OCI-LY7 (cell line): Measurements from ENCODE around the gene DCLRE1B. TPM values are rescaled to one million over a fixed set of nuclear protein-coding genes. Genes with fewer than 3 reads are reported as not detected.

Experiments used
- BruUV-seq: library from RNA; stranded (reverse); fragments of 400-500 nt; replicated peaks from 2 replicates; lab custom pipeline; 2021; lab: Mats Ljungman, UMichigan
- CTCF ChIA-PET: fragments of 300-600 bp; sonication (Branson Sonifier 250); formaldehyde crosslinking; loops from one replicate; lab custom pipeline; 2022; ENCODE audit warnings: antibody characterized with exemption; ENCODE audit not compliant: unreplicated experiment; lab: Charles Lee
- POLR2A ChIA-PET: fragments of 300-600 bp; sonication (Branson Sonifier 250); formaldehyde crosslinking; loops from one replicate; lab custom pipeline; 2022; ENCODE audit warnings: antibody characterized with exemption; lab: Charles Lee
- DNase-seq: peaks from one replicate; pipeline ENCODE4 v3.0.0-alpha.2; 2015; ENCODE audit warnings: low spot score
- H2AFZ ChIP-seq: fragments of 200-600 bp; sonication (generic), shearing (Covaris generic); 2 replicates; pipeline ENCODE4 v1.6.1; 2014; ENCODE audit warnings: mild to moderate bottlenecking, antibody characterized with exemption, low read length, moderate library complexity
- H3K27ac ChIP-seq: fragments of 200-600 bp; sonication (generic); 2 replicates; pipeline ENCODE4 v1.5.1; 2014; ENCODE audit warnings: mixed run types, low read depth, mild to moderate bottlenecking, moderate library complexity, low read length, inconsistent platforms; ENCODE audit not compliant: poor library complexity, severe bottlenecking
- H3K36me3 ChIP-seq: fragments of 200-600 bp; sonication (generic); 2 replicates; pipeline ENCODE4 v1.6.1; 2014; ENCODE audit warnings: mild to moderate bottlenecking, antibody characterized with exemption, low read length, moderate library complexity, mixed read lengths; ENCODE audit not compliant: insufficient read depth
- H3K4me1 ChIP-seq: fragments of 200-600 bp; sonication (generic); 2 replicates; pipeline ENCODE4 v1.5.1; 2014; ENCODE audit warnings: mild to moderate bottlenecking, low read length; ENCODE audit not compliant: insufficient read depth, poor library complexity, severe bottlenecking
- H3K4me2 ChIP-seq: fragments of 200-600 bp; sonication (generic); 2 replicates; pipeline ENCODE4 v1.6.1; 2014; ENCODE audit warnings: mild to moderate bottlenecking, low read length
- H3K4me3 ChIP-seq: fragments of 200-600 bp; sonication (generic); 2 replicates; pipeline ENCODE4 v1.5.1; 2014; ENCODE audit warnings: mild to moderate bottlenecking, low read depth, low read length; ENCODE audit not compliant: poor library complexity, severe bottlenecking
- H3K79me2 ChIP-seq: fragments of 200-600 bp; sonication (generic); 2 replicates; pipeline ENCODE4 v1.6.1; 2016; ENCODE audit warnings: low read depth, mild to moderate bottlenecking, low read length, moderate library complexity, mixed read lengths; ENCODE audit not compliant: insufficient read depth
- H3K9me2 ChIP-seq: fragments of 200-600 bp; sonication (generic); 2 replicates; pipeline ENCODE4 v1.6.1; 2016; ENCODE audit warnings: mild to moderate bottlenecking, low read length, mixed read lengths; ENCODE audit not compliant: insufficient read depth
- H3K9me3 ChIP-seq: fragments of 200-600 bp; sonication (generic); 2 replicates; pipeline ENCODE4 v1.6.1; 2014; ENCODE audit warnings: mild to moderate bottlenecking, mixed run types, low read length, mixed read lengths
- H4K20me1 ChIP-seq: fragments of 200-600 bp; sonication (generic); 2 replicates; pipeline ENCODE4 v1.6.1; 2014; ENCODE audit warnings: mild to moderate bottlenecking, antibody characterized with exemption, low read length, moderate library complexity, mixed read lengths; ENCODE audit not compliant: insufficient read depth
- CTCF ChIP-seq: fragments of 200-600 bp; sonication (generic); conservative IDR thresholded peaks from 2 replicates; pipeline ENCODE4 v1.5.1; 2014; ENCODE audit warnings: mild to moderate bottlenecking, antibody characterized with exemption, low read length, moderate library complexity, mixed read lengths
- EZH2phosphoT487 ChIP-seq: fragments of 200-600 bp; sonication (generic); IDR thresholded peaks from 2 replicates; pipeline ENCODE4 v1.6.1; 2018; ENCODE audit warnings: low read depth, borderline replicate concordance, mild to moderate bottlenecking, mixed run types, antibody characterized with exemption, low read length, moderate library complexity, mixed read lengths
- intact Hi-C: fragments of 100-400 bp; cut with micrococcal nuclease; formaldehyde crosslinking; loops from one replicate; pipeline ENCODE4 v1.10.0; 2022; ENCODE audit not compliant: unreplicated experiment
- total RNA-seq, 2 experiments: library from RNA; depleted of rRNA in 1 of 2; stranded (reverse); fragments of >200 nt in 1 of 2; shearing (Covaris generic) in 1 of 2; gene quantifications; 2 replicates each; pipeline ENCODE4 v1.2.3, GENCODE V29; 2014 to 2022

Gene DCLRE1B
- total RNA-seq, 2 experiments from 2014 or later = 17.3 to 20.8 TPM

- ChIA-PET CTCF (interaction anchor here (0.5 kb wide), 1 partner anchor 153 kb away, joined by 3 read pairs; the partner anchor contains the start of gene PHTF1), POLR2A (interaction anchor here (0.5 to 1.6 kb wide), 4 partner anchors 15 to 151 kb away, joined by 3 to 11 read pairs (median 4); no protein-coding TSS in a partner anchor)
- intact Hi-C loops = no loop called here
- Histone ChIP-seq H4K20me1 (no peaks in the 10 kb centered on the region), H3K27ac (no peak overlapping the region), H3K9me2 (no peaks in the 10 kb centered on the region), H3K9me3 (no peaks in the 10 kb centered on the region), H3K4me2 (no peak overlapping the region), H2AFZ (no peak overlapping the region), H3K79me2 (0 out of 2 replicates have a peak, but pooled peaks cover 10% of the 10 kb centered on the region), H3K4me1 (peaks cover 2% of the 10 kb centered on the region), H3K4me3 (no peak overlapping the region), H3K36me3 (peaks cover 83% of the 10 kb centered on the region)
- DNase-seq = no peak
- no peak for TF ChIP-seq CTCF
- no peak for TF ChIP-seq EZH2phosphoT487
- BruUV-seq = no TSS peak
Observed at GRCh38 chr1:113912594-113913311, 7.6 kb downstream of the DCLRE1B start.

- Histone ChIP-seq H3K36me3 (peaks cover 77% of the 10 kb centered on the region), H2AFZ (no peak overlapping the region), H3K79me2 (0 out of 2 replicates have a peak, but pooled peaks cover 10% of the 10 kb centered on the region), H3K4me1 (peaks cover 1% of the 10 kb centered on the region), H3K4me3 (no peak overlapping the region), H4K20me1 (no peaks in the 10 kb centered on the region), H3K9me2 (no peaks in the 10 kb centered on the region), H3K4me2 (no peak overlapping the region), H3K9me3 (no peaks in the 10 kb centered on the region), H3K27ac (no peak overlapping the region)
- no TSS peak for BruUV-seq
- ChIA-PET POLR2A (interaction anchor here (0.5 to 1.6 kb wide), 3 partner anchors 14 to 151 kb away, joined by 3 to 11 read pairs (median 5); no protein-coding TSS in a partner anchor), CTCF (interaction anchor here (0.5 kb wide), 1 partner anchor 154 kb away, joined by 3 read pairs; the partner anchor contains the start of gene PHTF1)
- no peak for DNase-seq
- TF ChIP-seq CTCF = no peak
- TF ChIP-seq EZH2phosphoT487 = no peak
- intact Hi-C loops = no loop called here
Observed at GRCh38 chr1:113913312-113913668, 8.2 kb downstream of the DCLRE1B start.
